Cardiac muscle cell (in vitro differentiated cells and primary cell): ENCODE results near the gene FKBP6. TPM values are rescaled to one million over a fixed set of nuclear protein-coding genes. Genes with fewer than 3 reads are reported as not detected.
"Not testable (repeated sequence)": the region's sequence is repeated elsewhere in the genome, so short reads cannot be mapped to it uniquely, and the experiment has no call there.

Experiments
- DNase-seq, 2 donors: peaks; one replicate each; pipeline versions ENCODE4 v3.0.0 to v3.0.0-alpha.2; 2010 to 2017; ENCODE audit warnings: low read depth in 1 of 2, low spot score in 1 of 2
- H3K27ac ChIP-seq: fragments of 200-600 bp; sonication (generic); 2 replicates; pipeline ENCODE4 v1.5.1; 2016
- H3K27me3 ChIP-seq: fragments of 200-600 bp; sonication (generic); 2 replicates; pipeline ENCODE4 v1.6.0; 2016; ENCODE audit warnings: control low read depth
- H3K36me3 ChIP-seq: fragments of 200-600 bp; sonication (generic); 2 replicates; pipeline ENCODE4 v1.5.1; 2016; ENCODE audit warnings: control low read depth
- H3K4me1 ChIP-seq: fragments of 200-600 bp; sonication (generic); 2 replicates; pipeline ENCODE4 v1.8.1; 2017; ENCODE audit warnings: low read depth, mild to moderate bottlenecking, mixed run types
- H3K4me3 ChIP-seq: fragments of 200-600 bp; sonication (generic); 2 replicates; pipeline ENCODE4 v1.5.1; 2016; ENCODE audit warnings: mild to moderate bottlenecking
- H3K9me3 ChIP-seq: fragments of 200-600 bp; sonication (generic); 2 replicates; pipeline ENCODE4 v1.5.1; 2017; ENCODE audit warnings: low read depth, mild to moderate bottlenecking, control low read depth
- CTCF ChIP-seq: IDR thresholded peaks from 2 replicates; pipeline ENCODE4 v1.5.1; 2012; ENCODE audit warnings: low read depth, mild to moderate bottlenecking, low read length
- polyA plus RNA-seq: library from polyadenylated mRNA; unstranded; fragments of >200 nt; fragmentation: Nextera tagmentation; extraction: Ambion mirVana; gene quantifications from 2 replicates; pipeline ENCODE4 v1.2.1, GENCODE V29; 2016
- total RNA-seq: library from RNA; depleted of rRNA; stranded (reverse); fragments of >200 nt; gene quantifications from 2 replicates; pipeline ENCODE4 v1.2.3, GENCODE V29; 2016

FKBP6 gene
- total and polyA plus RNA-seq, 2 experiments from 2014 or later, result not detected

DNA sequence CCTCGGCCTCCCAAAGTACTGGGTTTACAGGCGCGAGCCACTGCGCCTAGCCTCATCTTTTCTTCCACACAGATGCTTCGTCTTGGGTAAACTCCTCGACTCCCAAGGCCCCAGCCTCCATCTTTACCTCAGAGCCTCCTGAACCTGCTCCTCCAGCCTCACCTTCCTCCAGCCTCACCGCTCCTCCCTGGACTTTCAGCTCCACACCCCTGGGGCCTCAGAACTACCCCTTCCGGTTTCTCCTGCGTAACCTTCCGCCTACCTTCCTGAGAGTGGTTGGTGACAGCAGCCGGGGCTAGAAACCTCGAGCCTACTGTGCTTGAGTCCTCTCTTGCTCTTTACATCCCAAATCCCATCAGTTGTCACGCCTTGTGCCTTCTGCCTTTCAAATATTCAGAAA is 45.8 kb downstream of the FKBP6 start:
- Histone ChIP-seq H3K4me1 (no peaks in the 10 kb centered on the region), H3K27ac (no peak overlapping the region), H3K4me3 (no peak overlapping the region), H3K9me3 (no peaks in the 10 kb centered on the region), H3K27me3 (no peaks in the 10 kb centered on the region), H3K36me3 (no peaks in the 10 kb centered on the region)
- DNase-seq, result no peak
- TF ChIP-seq CTCF, result no peak

- not testable (repeated sequence) for H3K27me3 ChIP-seq, H3K4me1 ChIP-seq, H3K9me3 ChIP-seq, DNase-seq, H3K36me3 ChIP-seq, H3K4me3 ChIP-seq, H3K27ac ChIP-seq
Measured at GRCh38 chr7:73376262-73376661, 48.3 kb downstream of the FKBP6 start.

GRCh38 chr7:73376671-73377412 is 48.9 kb downstream of the FKBP6 start:
- H3K9me3 ChIP-seq, result no peaks in the 10 kb centered on the region
- no peaks in the 10 kb centered on the region for H3K36me3 ChIP-seq
- TF ChIP-seq CTCF, result no peak
- no peak overlapping the region for H3K27ac ChIP-seq
- no peaks in the 10 kb centered on the region for H3K4me1 ChIP-seq
- H3K4me3 ChIP-seq, result no peak overlapping the region
- no peaks in the 10 kb centered on the region for H3K27me3 ChIP-seq
- no peak for DNase-seq

DNA sequence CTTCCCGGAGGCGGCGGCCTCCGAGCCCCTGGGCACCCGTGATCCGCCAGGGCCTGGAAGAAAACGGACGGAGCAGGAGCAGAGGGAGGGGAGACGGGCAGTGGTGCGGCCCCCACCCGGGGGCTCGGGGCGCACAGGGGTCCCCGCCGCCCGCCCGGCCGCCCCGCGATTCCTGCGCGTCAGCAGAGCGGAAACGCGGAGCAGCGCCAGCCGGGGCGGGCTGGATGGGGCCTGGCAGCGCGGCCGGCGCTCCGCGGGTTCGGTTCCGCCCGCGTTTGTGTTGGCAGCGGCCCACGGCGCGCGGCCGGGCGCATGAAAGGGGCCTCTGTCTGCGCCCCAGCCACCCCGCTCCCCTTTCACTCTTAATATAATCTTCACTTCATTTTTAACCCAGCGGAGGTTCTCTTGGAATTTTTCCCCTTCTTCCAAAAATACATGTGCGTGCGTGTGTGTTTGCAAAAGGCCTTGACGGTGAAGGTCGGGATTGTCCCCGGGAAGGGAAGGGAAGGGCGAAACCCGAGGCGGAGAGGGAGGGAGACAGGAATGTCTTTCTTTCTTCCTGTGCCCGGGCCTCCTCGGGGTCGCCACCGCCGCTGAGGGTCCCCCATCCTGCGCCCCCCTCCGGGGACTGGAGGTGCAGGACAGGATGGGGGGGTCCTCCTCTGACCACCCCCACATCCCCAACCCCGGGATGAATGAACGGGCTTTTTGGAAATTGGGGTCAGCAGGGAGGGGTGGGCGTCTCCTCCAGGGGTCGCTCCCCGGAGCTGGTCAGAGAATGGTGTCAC is 49.6 kb downstream of the FKBP6 start:
- not testable (repeated sequence) for DNase-seq, H3K27ac ChIP-seq, H3K4me1 ChIP-seq, H3K36me3 ChIP-seq, H3K9me3 ChIP-seq, H3K27me3 ChIP-seq, H3K4me3 ChIP-seq

GRCh38 chr7:73382934-73383503 is 55.1 kb downstream of the FKBP6 start:
- Histone ChIP-seq H3K27me3 (no peaks in the 10 kb centered on the region), H3K4me1 (no peaks in the 10 kb centered on the region), H3K9me3 (no peaks in the 10 kb centered on the region), H3K4me3 (no peak overlapping the region), H3K27ac (no peak overlapping the region), H3K36me3 (no peaks in the 10 kb centered on the region)
- no peak for TF ChIP-seq CTCF
- DNase-seq, result no peak

- H3K4me3 ChIP-seq, result no peak overlapping the region
- no peak overlapping the region for H3K27ac ChIP-seq
- no peaks in the 10 kb centered on the region for H3K36me3 ChIP-seq
- TF ChIP-seq CTCF, result no peak
- no peaks in the 10 kb centered on the region for H3K9me3 ChIP-seq
- H3K4me1 ChIP-seq, result no peaks in the 10 kb centered on the region
- no peaks in the 10 kb centered on the region for H3K27me3 ChIP-seq
- no peak for DNase-seq
Measured at GRCh38 chr7:73387221-73387828, 59.4 kb downstream of the FKBP6 start.
